Lung (tissue), 12 donors: Measurements from ENCODE around the gene AVEN. TPM values are rescaled to one million over a fixed set of nuclear protein-coding genes. Genes with fewer than 3 reads are reported as not detected.
"Not testable (repeated sequence)": the region's sequence is repeated elsewhere in the genome, so short reads cannot be mapped to it uniquely, and the experiment has no call there.

Experiments
- ATAC-seq: fragments of 200-7000 bp; cut with Tn5 transposase; one replicate; pipeline ENCODE4 v1.9.1; 2020; ENCODE audit warnings: moderate number of reproducible peaks; ENCODE audit not compliant: insufficient read depth, low FRiP score
- DNase-seq, 3 donors: peaks; one replicate each; pipeline ENCODE4 v3.0.0-alpha.2; 2013 to 2017
- H3K27ac ChIP-seq, 2 donors: one replicate each; pipeline ENCODE4 v1.5.1; 2013; ENCODE audit warnings: mild to moderate bottlenecking in 2 of 2, moderate library complexity in 2 of 2, control low read depth in 1 of 2, inconsistent platforms in 1 of 2, low read depth in 1 of 2, low read length in 1 of 2
- H3K27me3 ChIP-seq, 3 donors: one replicate each; pipeline ENCODE4 v1.5.1; 2013; ENCODE audit warnings: low read length in 2 of 3; ENCODE audit not compliant: control insufficient read depth in 3 of 3, insufficient read depth in 3 of 3
- H3K36me3 ChIP-seq, 4 donors: one replicate each; pipeline ENCODE4 v1.5.1; 2013; ENCODE audit warnings: low read length in 4 of 4, mild to moderate bottlenecking in 1 of 4, moderate library complexity in 1 of 4; ENCODE audit not compliant: control insufficient read depth in 4 of 4, insufficient read depth in 4 of 4
- H3K4me1 ChIP-seq, 5 donors: one replicate each; pipeline ENCODE4 v1.5.1; 2013; ENCODE audit warnings: low read length in 5 of 5, mild to moderate bottlenecking in 2 of 5, moderate library complexity in 1 of 5; ENCODE audit not compliant: control insufficient read depth in 5 of 5, insufficient read depth in 5 of 5
- H3K4me3 ChIP-seq: one replicate; pipeline ENCODE4 v1.5.1; 2013; ENCODE audit warnings: mild to moderate bottlenecking, control low read depth, moderate library complexity
- H3K9ac ChIP-seq, 2 donors: one replicate each; pipeline ENCODE4 v1.5.1; 2013; ENCODE audit warnings: low read length in 2 of 2, control low read depth in 1 of 2; ENCODE audit not compliant: insufficient read depth in 1 of 2
- H3K9me3 ChIP-seq, 4 donors: one replicate each; pipeline ENCODE4 v1.5.1; 2013; ENCODE audit warnings: low read length in 3 of 4, mild to moderate bottlenecking in 1 of 4, moderate library complexity in 1 of 4; ENCODE audit not compliant: control insufficient read depth in 4 of 4, insufficient read depth in 3 of 4
- WGBS, 2 donors: extraction: QIAGEN DNeasy Blood & Tissue Kit; methylation state at CpG; one replicate each; pipeline ENCODE4 v1.1.7; 2013; 5-methylcytosine and 5-hydroxymethylcytosine counted together
- polyA plus RNA-seq, 2 donors: library from polyadenylated mRNA; stranded (reverse); fragments of 200-250 nt; gene quantifications; one replicate each; pipeline ENCODE4 v1.2.1, GENCODE V29; 2013
- total RNA-seq, 2 donors: library from RNA; depleted of rRNA in 1 of 2; stranded (reverse); fragments of >200 nt in 1 of 2; gene quantifications; one replicate each; pipeline ENCODE4 v1.2.1, GENCODE V29; 2014 to 2021
- TF ChIP-seq, protein P1 (sequence below): IDR thresholded peaks from 2 replicates; pipeline ENCODE4 v1.5.1; 2012; ENCODE audit warnings: mild to moderate bottlenecking; ENCODE audit errors: control extremely low read depth, extremely low read depth
- donor health status: control.
- donor health status: control.
- donor health status: Bipolar disorder and iron deficiency.
- donor health status: healthy.
- donor health status: DM: yes; HTN: yes; CAD: no.

AVEN gene
- total and polyA plus RNA-seq, 4 donors: 7.5 to 9.3 (median 8.9) TPM

- Histone ChIP-seq H3K4me1 (no peaks in the 10 kb centered on the region), H3K9ac (no peak overlapping the region), H3K4me3 (no peak overlapping the region), H3K36me3 (peaks cover 0 to 2% (median 0%) of the 10 kb centered on the region in 4 donors), H3K27me3 (no peaks in the 10 kb centered on the region), H3K27ac (no peak overlapping the region), H3K9me3 (no peaks in the 10 kb centered on the region)
- DNase-seq: no peak
- TF ChIP-seq, protein P1, sequence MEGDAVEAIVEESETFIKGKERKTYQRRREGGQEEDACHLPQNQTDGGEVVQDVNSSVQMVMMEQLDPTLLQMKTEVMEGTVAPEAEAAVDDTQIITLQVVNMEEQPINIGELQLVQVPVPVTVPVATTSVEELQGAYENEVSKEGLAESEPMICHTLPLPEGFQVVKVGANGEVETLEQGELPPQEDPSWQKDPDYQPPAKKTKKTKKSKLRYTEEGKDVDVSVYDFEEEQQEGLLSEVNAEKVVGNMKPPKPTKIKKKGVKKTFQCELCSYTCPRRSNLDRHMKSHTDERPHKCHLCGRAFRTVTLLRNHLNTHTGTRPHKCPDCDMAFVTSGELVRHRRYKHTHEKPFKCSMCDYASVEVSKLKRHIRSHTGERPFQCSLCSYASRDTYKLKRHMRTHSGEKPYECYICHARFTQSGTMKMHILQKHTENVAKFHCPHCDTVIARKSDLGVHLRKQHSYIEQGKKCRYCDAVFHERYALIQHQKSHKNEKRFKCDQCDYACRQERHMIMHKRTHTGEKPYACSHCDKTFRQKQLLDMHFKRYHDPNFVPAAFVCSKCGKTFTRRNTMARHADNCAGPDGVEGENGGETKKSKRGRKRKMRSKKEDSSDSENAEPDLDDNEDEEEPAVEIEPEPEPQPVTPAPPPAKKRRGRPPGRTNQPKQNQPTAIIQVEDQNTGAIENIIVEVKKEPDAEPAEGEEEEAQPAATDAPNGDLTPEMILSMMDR: no peak
- ATAC-seq: no peak
- 85 to 89% methylated on average over 2 of the region's 2 CpGs for WGBS, 2 donors
Measured at GRCh38 chr15:34006381-34006780, 32.6 kb downstream of the AVEN start.

GRCh38 chr15:34001536-34001935 lies 37.5 kb downstream of the AVEN start:
- no peaks in the 10 kb centered on the region for H3K4me1 ChIP-seq
- no peak overlapping the region for H3K27ac ChIP-seq
- no peaks in the 10 kb centered on the region for H3K9me3 ChIP-seq
- DNase-seq (no peak), ATAC-seq (no peak)
- no peak overlapping the region for H3K9ac ChIP-seq
- TF ChIP-seq, protein P1: no peak
- H3K27me3 ChIP-seq: no peaks in the 10 kb centered on the region
- peaks cover 0 to 2% (median 0%) of the 10 kb centered on the region in 4 donors for H3K36me3 ChIP-seq
- no peak overlapping the region for H3K4me3 ChIP-seq
- 61 to 65% methylated on average over 3 of the region's 3 CpGs for WGBS, 2 donors

DNA sequence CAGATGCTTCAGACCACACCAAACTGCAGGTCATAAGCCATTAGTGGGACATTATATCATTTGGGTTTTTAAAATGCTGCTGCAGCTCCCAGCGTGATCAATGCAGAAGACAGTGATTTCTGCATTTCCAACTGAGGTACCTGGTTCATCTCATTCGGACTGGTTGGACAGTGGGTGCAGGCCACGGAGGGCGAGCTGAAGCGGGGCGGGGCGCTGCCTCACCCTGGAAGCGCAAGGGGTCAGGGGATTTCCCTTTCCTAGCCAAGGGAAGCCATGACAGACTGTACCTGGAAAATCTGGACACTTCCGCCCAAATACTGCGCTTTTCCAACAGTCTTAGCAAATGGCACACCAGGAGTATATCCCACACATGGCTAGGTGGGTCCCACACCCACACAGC lies 43.3 kb downstream of the AVEN start:
- 90 to 97% methylated on average over 10 of the region's 10 CpGs for WGBS, 2 donors

DNA sequence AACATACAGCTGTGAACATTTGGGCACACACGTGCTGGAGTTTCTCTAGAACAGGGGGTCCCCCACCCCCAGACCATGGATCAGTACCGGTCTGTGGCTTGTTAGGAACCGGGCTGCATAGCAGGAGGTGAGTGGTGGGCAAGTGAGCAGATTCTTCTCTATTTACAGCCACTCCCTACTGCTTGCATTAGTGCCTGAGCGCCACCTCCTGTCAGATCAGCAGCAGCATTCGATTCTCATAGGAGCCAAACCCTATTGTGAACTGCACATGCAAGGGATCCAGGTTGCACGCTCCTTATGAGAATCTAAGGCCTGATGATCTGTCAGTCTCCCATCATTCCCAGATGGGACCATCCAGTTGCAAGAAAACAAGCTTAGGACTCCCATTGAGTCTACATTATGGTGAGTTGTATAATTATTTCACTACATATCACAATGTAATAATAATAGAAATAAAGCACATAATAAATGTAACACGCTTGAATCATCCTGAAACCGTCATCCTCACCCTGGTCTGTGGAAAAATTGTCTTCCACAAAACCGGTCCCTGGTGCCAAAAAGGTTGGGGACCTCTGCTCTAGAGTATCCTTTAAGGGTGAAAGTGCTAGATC lies 44.9 kb downstream of the AVEN start:
- Histone ChIP-seq H3K4me1 (peaks cover 0 to 3% (median 0%) of the 10 kb centered on the region in 5 donors), H3K9ac (no peak overlapping the region), H3K27me3 (no peaks in the 10 kb centered on the region), H3K27ac (no peak overlapping the region), H3K9me3 (no peaks in the 10 kb centered on the region), H3K4me3 (no peak overlapping the region), H3K36me3 (no peaks in the 10 kb centered on the region)
- DNase-seq: peak in 1 of 3 donors; percentile 28
- no peak for ATAC-seq
- TF ChIP-seq, protein P1: no peak
- 87 to 91% methylated on average over 9 of the region's 9 CpGs for WGBS, 2 donors

More for the DNA sequence above, 43.3 kb downstream of the AVEN start:
- ATAC-seq, H3K36me3 ChIP-seq, DNase-seq, H3K27me3 ChIP-seq, H3K4me1 ChIP-seq, H3K9ac ChIP-seq, H3K4me3 ChIP-seq, H3K27ac ChIP-seq, H3K9me3 ChIP-seq: not testable (repeated sequence)
